DMS53 treated with DMSO at 0.1 percent for 48 hours (cell line): ENCODE measurements around the gene OSBPL5.

Experiments used
- DNase-seq: peaks from one replicate; lab custom pipeline; 2025; ENCODE audit not compliant: unreplicated experiment; lab: John Stamatoyannopoulos, UW

OSBPL5 gene

DNA sequence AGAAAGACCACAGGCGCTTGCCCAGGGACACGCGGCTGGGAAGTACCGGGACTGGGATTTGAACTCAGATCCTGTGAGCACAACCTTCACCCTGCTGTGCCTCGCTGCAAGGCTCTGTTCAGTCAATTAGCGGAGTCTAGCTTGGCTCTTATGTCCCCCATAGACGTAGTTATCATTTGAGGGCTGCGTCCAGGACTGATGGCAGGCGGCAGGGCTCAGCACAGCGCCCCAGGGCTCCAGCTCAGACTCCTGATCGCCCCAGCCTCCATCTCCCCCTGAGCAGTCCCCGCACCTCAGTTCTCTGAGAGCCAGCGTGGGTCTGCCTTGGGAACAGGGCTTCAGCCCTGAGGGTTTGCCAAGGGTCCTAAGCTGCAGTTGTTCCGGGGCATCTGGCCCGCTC lies 33.7 kb upstream of the OSBPL5 start:
- no peak for DNase-seq

DNA sequence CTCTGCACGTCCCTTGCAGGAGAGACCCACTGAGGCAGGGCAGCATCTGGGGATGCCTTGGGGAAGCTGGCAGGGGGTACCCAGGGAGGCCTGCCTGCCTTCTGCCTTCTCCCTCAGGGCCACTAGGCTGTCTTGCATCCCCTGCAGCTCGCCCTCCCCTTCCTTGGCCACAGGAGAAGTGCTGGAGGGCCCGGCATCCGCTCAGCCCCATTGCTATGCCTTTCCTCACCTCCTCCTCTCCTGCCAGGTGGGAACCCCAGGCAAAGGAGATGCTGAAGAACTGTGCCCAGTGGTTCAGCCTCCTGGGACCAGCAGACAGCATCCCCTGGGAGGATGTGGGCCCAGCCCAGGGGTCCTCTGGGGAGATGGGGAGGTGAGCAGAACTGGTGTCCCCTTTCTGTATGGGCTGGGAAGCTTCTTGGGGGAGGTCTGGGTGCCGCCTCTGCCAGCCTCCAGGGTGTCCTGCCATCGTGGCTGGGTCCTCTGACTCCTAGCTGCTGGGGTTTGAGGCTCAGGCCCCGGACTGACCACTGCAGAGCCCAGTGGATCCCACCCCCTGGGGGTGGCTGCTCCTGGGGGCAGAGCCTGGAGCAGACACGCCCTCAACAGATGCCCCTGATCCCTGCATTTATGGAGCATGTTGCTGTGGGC lies 32.9 kb upstream of the OSBPL5 start:
- no peak for DNase-seq

DNA sequence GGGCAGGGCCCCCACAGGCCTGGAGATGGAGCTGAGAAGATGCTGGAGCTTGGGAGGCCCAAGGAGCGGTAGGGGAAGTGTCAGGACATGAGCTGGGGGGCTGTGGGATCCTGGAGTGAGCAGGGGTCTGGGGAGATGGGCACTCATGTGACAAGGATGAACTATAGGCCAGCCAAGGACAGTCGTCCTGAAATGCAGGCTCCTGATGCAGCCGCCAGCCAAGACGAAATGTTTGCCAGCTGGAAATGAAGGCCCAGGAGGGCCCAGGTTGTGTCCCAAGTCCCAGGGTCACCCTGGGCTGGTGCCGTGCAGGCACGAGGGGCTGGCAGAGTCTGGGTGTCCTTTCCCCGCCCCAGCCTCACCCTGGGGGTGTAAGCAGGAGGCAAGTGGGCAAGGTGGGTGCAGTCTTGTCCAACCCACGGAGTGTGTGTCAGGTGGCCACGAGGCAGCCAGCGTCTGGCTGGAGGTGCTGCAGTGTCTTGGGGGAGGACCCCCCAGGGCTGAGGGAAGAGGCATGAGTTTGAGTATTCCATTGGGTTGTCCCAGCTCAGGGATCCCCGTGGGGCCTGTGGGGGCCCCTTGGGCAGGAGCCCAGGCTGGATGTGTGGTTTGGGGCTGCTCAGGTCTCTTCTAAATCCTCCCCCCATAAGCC lies 32.1 kb upstream of the OSBPL5 start:
- no peak for DNase-seq

DNA sequence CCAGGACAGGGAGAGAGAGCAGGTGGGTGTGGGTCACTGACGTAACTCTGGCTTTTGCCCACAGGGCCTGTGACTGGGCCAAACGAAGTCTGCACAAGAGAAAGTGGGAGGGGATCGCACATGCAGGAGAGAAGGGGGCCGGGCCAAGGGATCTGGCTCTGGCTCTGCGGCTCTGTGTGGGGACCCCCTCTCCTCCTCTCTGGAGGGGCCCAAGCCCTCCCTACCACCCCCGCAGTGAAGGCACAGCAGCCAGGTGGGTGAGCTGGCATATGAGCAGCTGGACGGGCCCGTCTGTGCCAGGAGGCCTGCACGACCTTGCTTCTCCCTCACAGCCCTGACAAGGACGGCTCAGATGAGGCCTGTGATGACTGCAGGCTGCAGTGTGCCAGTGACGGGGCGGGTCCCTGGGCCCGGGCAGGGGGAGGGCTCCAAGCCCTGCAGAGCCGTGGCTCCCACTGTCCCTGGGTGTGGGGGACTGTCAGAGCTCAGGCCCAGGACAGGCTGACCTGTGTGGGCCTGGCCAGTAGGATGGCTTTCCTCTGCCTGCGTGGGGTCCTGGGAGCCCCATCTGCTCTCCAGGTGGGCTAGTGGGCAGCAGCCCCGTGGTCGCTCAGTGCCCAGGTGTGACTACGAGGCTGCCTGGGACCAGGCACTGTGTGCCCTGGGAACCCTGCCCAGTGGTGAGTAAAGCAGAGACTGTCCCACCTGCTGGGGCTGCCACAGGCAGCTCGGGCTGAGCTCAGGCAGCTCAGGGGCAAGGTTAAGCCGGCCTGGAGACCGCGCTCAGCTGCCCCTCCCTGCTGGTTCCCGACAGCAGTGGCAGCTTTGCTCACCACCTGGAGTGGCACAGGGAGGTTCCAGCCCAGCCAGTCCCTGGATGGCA lies 31.3 kb upstream of the OSBPL5 start:
- no peak for DNase-seq

GRCh38 chr11:3195251-3196160 lies 30.4 kb upstream of the OSBPL5 start:
- DNase-seq, result no peak

DNA sequence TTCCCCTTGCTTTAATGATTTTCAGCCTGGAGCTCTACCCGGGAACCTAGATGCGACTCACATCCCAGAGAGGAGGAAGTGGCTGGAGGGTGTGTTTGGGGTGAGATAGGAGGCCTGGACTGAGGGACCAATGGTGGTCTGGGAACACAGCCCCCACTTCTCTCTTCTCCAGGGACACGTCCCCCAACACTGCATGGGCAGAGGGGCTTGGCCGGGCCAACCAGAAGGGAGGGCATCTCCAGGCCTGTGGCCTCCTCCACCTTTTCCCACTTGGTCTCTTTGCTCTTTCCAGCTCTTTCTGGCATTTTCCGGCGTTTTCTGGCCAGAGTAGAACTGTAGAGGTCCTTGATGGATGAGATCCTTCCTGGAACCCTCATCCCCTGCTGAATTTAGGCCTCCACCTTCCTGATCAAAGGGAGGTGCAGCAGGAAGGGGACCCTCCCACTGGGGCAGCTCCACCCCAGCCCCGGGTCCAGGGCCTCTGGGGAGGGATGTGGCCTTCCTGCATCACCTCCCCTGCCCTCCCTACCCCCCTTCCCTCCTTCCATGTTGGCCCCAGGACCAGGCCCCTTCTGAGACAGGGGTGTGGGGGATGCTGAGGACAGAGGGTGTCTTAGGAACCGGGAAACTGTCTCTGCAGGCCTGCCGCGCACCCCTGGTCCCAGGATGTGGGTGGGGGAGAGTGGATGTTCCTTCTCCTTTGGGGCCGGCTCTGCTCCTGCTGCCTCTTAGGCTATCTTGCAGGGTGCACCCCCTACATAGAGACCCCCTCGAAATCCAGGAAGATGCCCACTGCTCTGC lies 29.1 kb upstream of the OSBPL5 start:
- DNase-seq, result no peak

- no peak for DNase-seq
These were observed 28.4 kb upstream of the OSBPL5 start for GRCh38 chr11:3193373-3194015.

- no peak for DNase-seq
These were observed 27.6 kb upstream of the OSBPL5 start for GRCh38 chr11:3192511-3193372.

- DNase-seq, result no peak
These were observed 26.6 kb upstream of the OSBPL5 start for GRCh38 chr11:3191586-3192324.

GRCh38 chr11:3190600-3190999 lies 25.5 kb upstream of the OSBPL5 start:
- no peak for DNase-seq

DNA sequence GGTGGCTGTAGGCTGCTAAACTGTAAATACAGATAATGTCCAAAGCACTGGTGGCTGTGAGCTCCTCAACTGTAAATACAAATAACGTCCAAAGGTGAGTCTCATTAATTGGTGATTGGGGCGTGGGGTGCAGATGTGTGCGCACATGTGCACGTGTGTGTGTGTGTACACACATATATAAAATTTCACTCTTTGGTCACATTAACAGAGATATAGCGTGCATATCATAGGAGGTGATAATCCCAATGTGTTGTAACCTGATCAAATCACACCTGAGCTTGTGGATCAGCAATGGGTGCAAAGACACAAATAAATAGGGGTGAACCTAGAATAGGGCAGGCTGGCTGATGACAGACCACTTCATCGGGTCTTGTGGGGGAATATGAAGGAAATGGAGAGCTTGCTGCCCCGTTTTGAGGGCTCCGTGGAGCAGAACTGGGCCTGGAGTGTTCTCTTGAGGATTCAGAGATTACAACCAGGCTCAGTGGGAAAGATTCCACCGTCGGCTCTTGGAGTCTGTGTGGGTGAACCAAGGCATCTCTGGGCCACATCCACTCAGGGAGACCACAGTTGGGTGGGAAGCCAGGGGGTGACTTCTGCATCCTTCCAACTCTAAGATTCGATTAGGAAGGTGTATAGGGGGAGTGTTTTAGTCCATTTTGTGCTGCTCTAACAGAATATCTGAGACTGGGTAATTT lies 24.9 kb upstream of the OSBPL5 start:
- DNase-seq, result no peak

DNA sequence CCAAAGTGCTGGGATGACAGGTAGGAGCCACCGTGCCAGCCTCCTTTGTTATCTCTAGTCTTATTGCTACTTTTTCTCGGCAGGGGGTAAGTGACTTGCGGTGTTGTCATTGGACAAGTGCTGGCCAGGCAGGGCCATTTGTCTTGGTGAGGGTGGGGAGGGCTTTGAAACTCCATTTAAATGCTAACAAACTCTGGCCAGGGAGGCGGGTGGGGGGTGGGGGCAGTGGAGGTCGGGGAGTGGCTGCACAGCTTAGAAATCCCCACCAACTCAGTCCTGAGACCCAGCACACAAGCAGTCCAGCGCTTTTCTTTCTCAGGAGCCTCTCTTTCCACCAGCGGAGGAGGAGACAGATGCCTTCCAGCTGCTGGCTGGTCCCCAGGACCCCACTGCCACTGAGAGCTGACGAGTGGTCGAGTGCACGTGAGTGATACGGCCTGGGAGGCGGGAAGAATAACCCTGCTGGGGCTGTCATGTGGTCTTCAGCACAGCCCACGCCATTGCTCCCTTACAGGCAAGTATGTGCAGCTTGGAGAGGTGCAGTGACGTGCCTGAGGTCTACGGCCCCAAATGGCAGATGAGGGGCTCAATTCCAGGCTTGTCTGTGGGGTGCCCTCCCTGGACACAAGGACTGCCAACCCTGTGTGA lies 24.2 kb upstream of the OSBPL5 start:
- no peak for DNase-seq

DNA sequence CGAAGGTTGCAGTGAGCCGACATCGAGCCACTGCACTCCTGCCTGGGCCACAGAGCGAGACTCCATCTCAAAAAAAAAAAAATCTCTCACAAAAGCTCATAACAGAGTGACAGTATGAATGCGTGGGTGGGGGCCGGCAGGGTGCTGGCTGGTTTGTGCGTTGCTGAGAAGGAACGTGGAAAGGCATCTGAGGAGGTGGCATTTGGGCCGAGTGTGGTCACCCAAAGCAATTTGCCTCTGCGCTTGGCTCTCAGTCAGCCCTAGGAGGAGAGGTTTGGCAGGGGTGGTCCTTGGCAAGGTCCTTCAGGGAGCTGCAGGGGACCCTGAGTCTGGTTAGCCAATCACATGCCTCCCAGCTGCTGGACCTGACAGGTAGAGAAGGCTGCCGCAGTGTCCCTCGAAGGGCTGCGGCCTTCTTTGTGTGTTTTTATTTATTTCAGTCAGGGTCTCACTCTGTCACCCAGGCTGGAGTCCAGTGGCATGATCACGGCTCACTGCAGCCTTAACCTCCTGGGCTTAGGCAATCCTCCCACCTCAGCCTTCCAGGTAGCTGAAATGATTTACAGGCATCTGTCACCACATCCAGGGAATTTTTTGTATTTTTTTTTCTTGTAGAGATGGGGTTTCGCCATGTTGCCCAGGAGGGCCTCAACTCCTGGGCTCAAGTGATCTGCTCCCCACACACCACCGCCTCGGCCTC lies 23.5 kb upstream of the OSBPL5 start:
- no peak for DNase-seq

- no peak for DNase-seq
These were observed 21.2 kb upstream of the OSBPL5 start for GRCh38 chr11:3186166-3186953.

- DNase-seq, result no peak
These were observed 19.7 kb upstream of the OSBPL5 start for GRCh38 chr11:3184732-3185347.
